LNCAP (cell line): Measurements from ENCODE around the gene HPS3.

ENCODE experiments used
- CTCF ChIP-seq: fragments of 450-650 bp; IDR thresholded peaks from 2 replicates; pipeline ENCODE4 v1.5.1; 2017; ENCODE audit warnings: mild to moderate bottlenecking

Gene HPS3

GRCh38 chr3:149128821-149129220, 617 bp upstream of the HPS3 start:
- no peak for TF ChIP-seq CTCF

GRCh38 chr3:149131589-149131988, 2.2 kb downstream of the HPS3 start:
- TF ChIP-seq CTCF, result no peak

GRCh38 chr3:149134575-149134974, 5.1 kb downstream of the HPS3 start:
- TF ChIP-seq CTCF, result no peak

- no peak for TF ChIP-seq CTCF
These were observed 13.2 kb downstream of the HPS3 start for GRCh38 chr3:149142682-149143081.

GRCh38 chr3:149145356-149145755, 15.9 kb downstream of the HPS3 start:
- TF ChIP-seq CTCF, result no peak

GRCh38 chr3:149145974-149146373, 16.5 kb downstream of the HPS3 start:
- TF ChIP-seq CTCF, result no peak

GRCh38 chr3:149150436-149150835, 21.0 kb downstream of the HPS3 start:
- TF ChIP-seq CTCF, result no peak

- no peak for TF ChIP-seq CTCF
These were observed 22.4 kb downstream of the HPS3 start for GRCh38 chr3:149151843-149152242.
